ENCODE results near the gene CLEC16A.

The CLEC16A gene

GRCh38 chr16:11105038-11105903 is 160.9 kb downstream of the CLEC16A start:
- Histone ChIP-seq H2AFZ (ENCODE audit: low read depth) (peak overlapping the region; percentile 15; the same call in 1 of the 2 replicates), H3K36me3 (ENCODE audit: insufficient read depth) (no peaks in the 10 kb centered on the region), H3K9ac (peak overlapping the region; percentile 4; the same call in 1 of the 2 replicates), H3K27ac (peak overlapping the region; percentile 47), H3K4me2 (peak overlapping the region; percentile 72), H3K4me3 (IDR thresholded peaks at IDR 0.05; ENCODE audit: insufficient read depth, low read depth, low read length) (no peak overlapping the region), H3K27me3 (ENCODE audit: insufficient read depth, low read depth) (no peaks in the 10 kb centered on the region), H4K20me1 (ENCODE audit: insufficient read depth) (no peaks in the 10 kb centered on the region), H3K79me2 (ENCODE audit: insufficient read depth, low read depth) (no peaks in the 10 kb centered on the region), H3K4me1 (ENCODE audit: low read depth, poor library complexity, severe bottlenecking) (peaks cover 52% of the 10 kb centered on the region)
- no peak for TF ChIP-seq CTCF (conservative IDR thresholded peaks at IDR 0.05; ENCODE audit: low read depth, low read length)

DNA sequence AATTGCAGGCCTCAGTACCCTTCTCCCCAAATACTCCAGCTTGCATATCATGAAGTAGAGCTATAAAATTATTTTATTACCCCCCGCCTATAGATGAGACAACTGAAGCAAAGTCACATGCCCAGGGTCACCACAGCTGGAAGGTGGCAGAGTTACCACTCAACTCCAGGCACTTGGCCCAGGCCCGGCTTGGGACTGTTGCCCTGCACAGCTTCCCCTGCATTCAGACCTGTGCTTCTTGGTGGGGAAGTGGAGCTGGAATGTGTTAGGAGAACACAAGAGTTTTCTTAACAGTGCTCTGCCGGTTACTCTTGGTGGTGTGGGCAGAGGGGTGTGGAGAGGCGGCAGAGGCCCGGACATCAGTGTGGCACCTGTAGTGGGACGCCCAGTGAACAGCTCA is 162.4 kb downstream of the CLEC16A start:
- no peaks in the 10 kb centered on the region for H4K20me1 ChIP-seq (ENCODE audit: insufficient read depth)
- H3K9ac ChIP-seq = no peak overlapping the region
- no peak for TF ChIP-seq CTCF (conservative IDR thresholded peaks at IDR 0.05; ENCODE audit: low read depth, low read length)
- no peak overlapping the region for H2AFZ ChIP-seq (ENCODE audit: low read depth)
- H3K27me3 ChIP-seq (ENCODE audit: insufficient read depth, low read depth) = no peaks in the 10 kb centered on the region
- no peak overlapping the region for H3K27ac ChIP-seq
- peak overlapping the region; percentile 72; the same call in 1 of the 2 replicates for H3K4me2 ChIP-seq
- H3K36me3 ChIP-seq (ENCODE audit: insufficient read depth) = no peaks in the 10 kb centered on the region
- no peak overlapping the region for H3K4me3 ChIP-seq (IDR thresholded peaks at IDR 0.05; ENCODE audit: insufficient read depth, low read depth, low read length)
- H3K4me1 ChIP-seq (ENCODE audit: low read depth, poor library complexity, severe bottlenecking) = peaks cover 38% of the 10 kb centered on the region
- no peaks in the 10 kb centered on the region for H3K79me2 ChIP-seq (ENCODE audit: insufficient read depth, low read depth)

- TF ChIP-seq CTCF (conservative IDR thresholded peaks at IDR 0.05; ENCODE audit: low read depth, low read length) = no peak
- Histone ChIP-seq H2AFZ (ENCODE audit: low read depth) (no peak overlapping the region), H3K36me3 (ENCODE audit: insufficient read depth) (no peaks in the 10 kb centered on the region), H3K4me3 (IDR thresholded peaks at IDR 0.05; ENCODE audit: insufficient read depth, low read depth, low read length) (no peak overlapping the region), H3K4me2 (no peak overlapping the region), H4K20me1 (ENCODE audit: insufficient read depth) (no peaks in the 10 kb centered on the region), H3K9ac (no peak overlapping the region), H3K4me1 (ENCODE audit: low read depth, poor library complexity, severe bottlenecking) (peaks cover 33% of the 10 kb centered on the region), H3K79me2 (ENCODE audit: insufficient read depth, low read depth) (no peaks in the 10 kb centered on the region), H3K27ac (no peak overlapping the region), H3K27me3 (ENCODE audit: insufficient read depth, low read depth) (no peaks in the 10 kb centered on the region)
Measured at GRCh38 chr16:11107780-11108465, 163.6 kb downstream of the CLEC16A start.

- Histone ChIP-seq H3K4me2 (no peak overlapping the region), H3K4me1 (ENCODE audit: low read depth, poor library complexity, severe bottlenecking) (peaks cover 33% of the 10 kb centered on the region)
- TF ChIP-seq CTCF (conservative IDR thresholded peaks at IDR 0.05; ENCODE audit: low read depth, low read length) = no peak
Measured at GRCh38 chr16:11108466-11108805, 164.1 kb downstream of the CLEC16A start.

More at GRCh38 chr16:11108466-11108805, 164.1 kb downstream of the CLEC16A start:
- no peak overlapping the region for H3K4me3 ChIP-seq (IDR thresholded peaks at IDR 0.05; ENCODE audit: insufficient read depth, low read depth, low read length)
- H3K36me3 ChIP-seq (ENCODE audit: insufficient read depth) = no peaks in the 10 kb centered on the region
- no peaks in the 10 kb centered on the region for H4K20me1 ChIP-seq (ENCODE audit: insufficient read depth)
- no peaks in the 10 kb centered on the region for H3K27me3 ChIP-seq (ENCODE audit: insufficient read depth, low read depth)
- no peaks in the 10 kb centered on the region for H3K79me2 ChIP-seq (ENCODE audit: insufficient read depth, low read depth)
- no peak overlapping the region for H2AFZ ChIP-seq (ENCODE audit: low read depth)
- H3K27ac ChIP-seq = no peak overlapping the region
- H3K9ac ChIP-seq = no peak overlapping the region
